Neural cell (in vitro differentiated cells): ENCODE results near the gene CHPF. TPM values are rescaled to one million over a fixed set of nuclear protein-coding genes. Genes with fewer than 3 reads are reported as not detected.
A peak's percentile ranks its signal among the peaks of the same experiment; 100 is the strongest.

Experiments used
- H2AFZ ChIP-seq: fragments of 200-600, 300-800 bp; sonication (generic), shearing (Covaris generic); 2 replicates; pipeline ENCODE4 v1.6.0; 2014; ENCODE audit warnings: low read depth, mild to moderate bottlenecking, antibody characterized with exemption, low read length, moderate library complexity
- H3F3A ChIP-seq: fragments of 200-600 bp; shearing (Covaris generic); 2 replicates; pipeline ENCODE4 v1.6.1; 2016; ENCODE audit warnings: mild to moderate bottlenecking, moderate library complexity, mixed read lengths, antibody characterized with exemption, low read length; ENCODE audit not compliant: insufficient read depth, poor library complexity, severe bottlenecking
- H3K27ac ChIP-seq: fragments of 200-600, 300-800 bp; sonication (generic), shearing (Covaris generic); 2 replicates; pipeline ENCODE4 v1.5.1; 2014; ENCODE audit warnings: mild to moderate bottlenecking, low read length, moderate library complexity
- H3K27me3 ChIP-seq: fragments of 300-800, 200-600 bp; sonication (generic), shearing (Covaris generic); 2 replicates; pipeline ENCODE4 v1.6.0; 2014; ENCODE audit warnings: mild to moderate bottlenecking, low read depth, low read length, moderate library complexity; ENCODE audit not compliant: insufficient read depth
- H3K36me3 ChIP-seq: fragments of 300-800, 200-600 bp; sonication (generic), shearing (Covaris generic); 2 replicates; pipeline ENCODE4 v1.5.1; 2014; ENCODE audit warnings: mild to moderate bottlenecking, antibody characterized with exemption, low read length, moderate library complexity; ENCODE audit not compliant: insufficient read depth
- H3K4me2 ChIP-seq: fragments of 300-800, 200-600 bp; sonication (generic), shearing (Covaris generic); 2 replicates; pipeline ENCODE4 v1.6.0; 2014; ENCODE audit warnings: mild to moderate bottlenecking, low read length
- H3K4me3 ChIP-seq: fragments of 300-800, 200-600 bp; sonication (generic), shearing (Covaris generic); 2 replicates; pipeline ENCODE4 v1.5.1; 2014; ENCODE audit warnings: mild to moderate bottlenecking, low read length, moderate library complexity
- H3K79me2 ChIP-seq: fragments of 200-600 bp; shearing (Covaris generic); replicated peaks from 2 replicates; pipeline ENCODE4 v1.6.0; 2014; ENCODE audit warnings: mild to moderate bottlenecking, low read length, moderate library complexity; ENCODE audit not compliant: insufficient read depth
- H3K9ac ChIP-seq: fragments of 300-800, 200-600 bp; sonication (generic), shearing (Covaris generic); 2 replicates; pipeline ENCODE4 v1.6.1; 2016; ENCODE audit warnings: mild to moderate bottlenecking, low read length, mixed read lengths
- H3K9me2 ChIP-seq: fragments of 200-600 bp; shearing (Covaris generic); 2 replicates; pipeline ENCODE4 v1.6.1; 2016; ENCODE audit warnings: mild to moderate bottlenecking, low read length, mixed read lengths; ENCODE audit not compliant: insufficient read depth
- H3K9me3 ChIP-seq: fragments of 200-600, 300-800 bp; sonication (generic), shearing (Covaris generic); 2 replicates; pipeline ENCODE4 v1.6.1; 2016; ENCODE audit warnings: mild to moderate bottlenecking, mixed run types, low read length, moderate library complexity, mixed read lengths
- H4K20me1 ChIP-seq: fragments of 200-600 bp; shearing (Covaris generic); 2 replicates; pipeline ENCODE4 v1.6.1; 2016; ENCODE audit warnings: mild to moderate bottlenecking, mixed run types; ENCODE audit not compliant: insufficient read depth
- CTCF ChIP-seq: fragments of 450-650 bp; IDR thresholded peaks from 2 replicates; pipeline ENCODE4 v1.5.1; 2014; ENCODE audit warnings: antibody characterized with exemption, mild to moderate bottlenecking, moderate library complexity; ENCODE audit not compliant: poor library complexity, severe bottlenecking
- EP300 ChIP-seq: fragments of 450-650 bp; conservative IDR thresholded peaks from 2 replicates; pipeline ENCODE4 v1.6.1; 2014; ENCODE audit warnings: antibody characterized with exemption, mild to moderate bottlenecking, moderate library complexity; ENCODE audit not compliant: poor library complexity, severe bottlenecking
- EZH2 ChIP-seq: fragments of 200-600, 300-800 bp; shearing (Covaris generic), sonication (generic); IDR thresholded peaks from 2 replicates; pipeline ENCODE4 v1.6.1; 2014; ENCODE audit warnings: antibody characterized with exemption, low read length, borderline replicate concordance, mild to moderate bottlenecking; ENCODE audit not compliant: insufficient read depth, poor library complexity, severe bottlenecking
- MXI1 ChIP-seq: fragments of 450-650 bp; conservative IDR thresholded peaks from 2 replicates; pipeline ENCODE4 v1.6.1; 2014; ENCODE audit warnings: antibody characterized with exemption, mild to moderate bottlenecking; ENCODE audit not compliant: poor library complexity, severe bottlenecking
- POLR2AphosphoS5 ChIP-seq: IDR thresholded peaks from 2 replicates; pipeline ENCODE4 v1.6.1; 2012
- RAD21 ChIP-seq: fragments of 450-650 bp; conservative IDR thresholded peaks from 2 replicates; pipeline ENCODE4 v1.6.1; 2014; ENCODE audit warnings: antibody characterized with exemption, mild to moderate bottlenecking, moderate library complexity
- REST ChIP-seq: IDR thresholded peaks from 2 replicates; pipeline ENCODE4 v1.6.1; 2012; ENCODE audit warnings: borderline replicate concordance
- SMC3 ChIP-seq: fragments of 450-650 bp; conservative IDR thresholded peaks from 2 replicates; pipeline ENCODE4 v1.6.1; 2014; ENCODE audit warnings: antibody characterized with exemption, mild to moderate bottlenecking, moderate library complexity; ENCODE audit not compliant: poor library complexity
- TAF1 ChIP-seq: IDR thresholded peaks from 2 replicates; pipeline ENCODE4 v1.6.1; 2012; ENCODE audit warnings: low read depth
- polyA plus RNA-seq: library from polyadenylated mRNA; depleted of rRNA; stranded (reverse); fragments of >200 nt; gene quantifications from 2 replicates; pipeline ENCODE4 v1.2.3, GENCODE V29; 2014

The CHPF gene
- polyA plus RNA-seq, 1 donor from 2014 or later = 28.6 TPM

GRCh38 chr2:219494952-219495530 is 48.6 kb downstream of the CHPF start:
- Histone ChIP-seq H2AFZ (no peak overlapping the region), H3K9ac (no peak overlapping the region), H3K27me3 (peaks cover 60% of the 10 kb centered on the region), H4K20me1 (no peaks in the 10 kb centered on the region), H3K4me2 (no peak overlapping the region), H3K27ac (no peak overlapping the region), H3K36me3 (no peaks in the 10 kb centered on the region), H3F3A (no peaks in the 10 kb centered on the region), H3K9me3 (no peaks in the 10 kb centered on the region), H3K4me3 (peak overlapping the region; percentile 8), H3K79me2 (no peaks in the 10 kb centered on the region), H3K9me2 (no peaks in the 10 kb centered on the region)
- no peak for TF ChIP-seq SMC3
- no peak for TF ChIP-seq POLR2AphosphoS5
- TF ChIP-seq TAF1 = no peak
- no peak for TF ChIP-seq CTCF
- no peak for TF ChIP-seq MXI1
- no peak for TF ChIP-seq RAD21
- TF ChIP-seq EZH2 = no peak
- TF ChIP-seq EP300 = no peak
- TF ChIP-seq REST = no peak

- H3K27me3 ChIP-seq = peaks cover 56% of the 10 kb centered on the region
- H3K4me2 ChIP-seq = no peak overlapping the region
Measured at GRCh38 chr2:219493086-219493485, 50.5 kb downstream of the CHPF start.

More at GRCh38 chr2:219493086-219493485, 50.5 kb downstream of the CHPF start:
- Histone ChIP-seq H3K9me2 (no peaks in the 10 kb centered on the region), H3K36me3 (no peaks in the 10 kb centered on the region), H3K9ac (no peak overlapping the region), H2AFZ (no peak overlapping the region), H3K4me3 (no peak overlapping the region), H3K27ac (no peak overlapping the region), H3F3A (no peaks in the 10 kb centered on the region), H3K9me3 (no peaks in the 10 kb centered on the region), H4K20me1 (no peaks in the 10 kb centered on the region), H3K79me2 (no peaks in the 10 kb centered on the region)
- TF ChIP-seq RAD21 (no peak), POLR2AphosphoS5 (no peak), SMC3 (no peak), EP300 (no peak), MXI1 (no peak), CTCF (no peak), REST (no peak), EZH2 (no peak)
